Neural progenitor cell (in vitro differentiated cells): Measurements from ENCODE around the gene SHOC1. TPM values are rescaled to one million over a fixed set of nuclear protein-coding genes. Genes with fewer than 3 reads are reported as not detected.

Experiments
- DNase-seq: peaks from one replicate; pipeline ENCODE4 v3.0.0-alpha.2; 2016; ENCODE audit warnings: low spot score
- H2AFZ ChIP-seq: fragments of 200-600 bp; sonication (generic); replicated peaks from 2 replicates; pipeline ENCODE4 v1.6.1; 2016; ENCODE audit warnings: antibody characterized with exemption
- H3F3A ChIP-seq: fragments of 200-600 bp; sonication (generic); 2 replicates; pipeline ENCODE4 v1.6.1; 2016; ENCODE audit warnings: antibody characterized with exemption, low read depth
- H3K27ac ChIP-seq: fragments of 200-600 bp; sonication (generic); 2 replicates; pipeline ENCODE4 v1.5.1; 2016; ENCODE audit warnings: mild to moderate bottlenecking
- H3K27me3 ChIP-seq: fragments of 200-600 bp; sonication (generic); 2 replicates; pipeline ENCODE4 v1.6.1; 2016; ENCODE audit warnings: mild to moderate bottlenecking, moderate library complexity
- H3K36me3 ChIP-seq: fragments of 200-600 bp; sonication (generic); 2 replicates; pipeline ENCODE4 v1.5.1; 2016
- H3K4me1 ChIP-seq: fragments of 200-600 bp; sonication (generic); 2 replicates; pipeline ENCODE4 v1.6.1; 2016; ENCODE audit warnings: mixed run types
- H3K4me2 ChIP-seq: fragments of 200-600 bp; sonication (generic); 2 replicates; pipeline ENCODE4 v1.6.1; 2016
- H3K4me3 ChIP-seq: fragments of 200-600 bp; sonication (generic); 2 replicates; pipeline ENCODE4 v1.5.1; 2016
- H3K79me2 ChIP-seq: fragments of 200-600 bp; sonication (generic); 2 replicates; pipeline ENCODE4 v1.6.1; 2016; ENCODE audit warnings: low read depth
- H3K9ac ChIP-seq: fragments of 200-600 bp; sonication (generic); 2 replicates; pipeline ENCODE4 v1.6.1; 2016
- H3K9me3 ChIP-seq: fragments of 200-600 bp; sonication (generic); 2 replicates; pipeline ENCODE4 v1.5.1; 2016; ENCODE audit warnings: low read depth
- H4K20me1 ChIP-seq: fragments of 200-600 bp; sonication (generic); 2 replicates; pipeline ENCODE4 v1.6.1; 2016; ENCODE audit warnings: low read depth
- H3K27ac Mint-ChIP-seq: 3 replicates; pipeline ENCODE4 v1.8.0; 2021; ENCODE audit warnings: mixed read lengths
- H3K27me3 Mint-ChIP-seq: 2 replicates; pipeline ENCODE4 v1.8.0; 2022; ENCODE audit warnings: low read depth, mild to moderate bottlenecking, inconsistent platforms, moderate library complexity, mixed read lengths; ENCODE audit not compliant: insufficient read depth
- H3K36me3 Mint-ChIP-seq: 3 replicates; pipeline ENCODE4 v1.8.0; 2021; ENCODE audit warnings: mixed read lengths
- H3K4me1 Mint-ChIP-seq: 3 replicates; pipeline ENCODE4 v1.8.0; 2021; ENCODE audit warnings: mixed read lengths
- H3K4me3 Mint-ChIP-seq: 3 replicates; pipeline ENCODE4 v1.8.0; 2021; ENCODE audit warnings: mild to moderate bottlenecking, moderate library complexity, mixed read lengths
- H3K9me3 Mint-ChIP-seq: 3 replicates; pipeline ENCODE4 v1.8.0; 2020; ENCODE audit warnings: mixed read lengths
- EZH2 ChIP-seq: fragments of 200-600 bp; sonication (generic); IDR thresholded peaks from 2 replicates; pipeline ENCODE4 v1.6.1; 2017; ENCODE audit warnings: antibody characterized with exemption, mild to moderate bottlenecking, moderate library complexity
- EZH2phosphoT487 ChIP-seq: fragments of 200-600 bp; sonication (generic); IDR thresholded peaks from 2 replicates; pipeline ENCODE4 v1.6.1; 2017; ENCODE audit warnings: antibody characterized with exemption
- total RNA-seq: library from RNA; depleted of rRNA; stranded (reverse); fragments of >200 nt; gene quantifications from 2 replicates; pipeline ENCODE4 v1.2.3, GENCODE V29; 2015; ENCODE audit warnings: low replicate concordance
- TF ChIP-seq, protein P1 (sequence below): fragments of 200-600 bp; sonication (generic); IDR thresholded peaks from 2 replicates; pipeline ENCODE4 v1.5.1; 2017; ENCODE audit warnings: antibody characterized with exemption, mild to moderate bottlenecking

The SHOC1 gene
- total RNA-seq, 1 donor from 2014 or later: not detected

DNA sequence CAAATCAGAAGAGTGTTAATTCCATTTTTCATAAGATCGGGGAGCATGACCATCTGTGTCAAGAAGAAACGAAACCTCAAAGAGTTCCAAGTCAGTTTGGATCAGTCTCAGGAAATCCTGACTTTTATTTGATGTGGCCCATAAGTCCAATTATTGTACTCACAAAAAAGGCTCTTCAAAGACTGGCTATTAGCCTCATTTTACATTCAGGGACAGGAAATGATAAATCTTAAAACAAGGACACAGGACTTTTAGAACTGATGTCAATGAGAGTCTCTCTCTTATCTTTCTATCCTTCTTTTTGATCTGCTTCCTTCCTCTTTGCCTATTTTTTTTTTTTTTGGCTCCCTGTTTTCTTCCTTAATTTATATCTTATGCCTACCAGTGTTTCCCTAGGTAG, 43.7 kb upstream of the SHOC1 start:
- Histone ChIP-seq H3K4me1 (no peaks in the 10 kb centered on the region), H3K27ac (no peak overlapping the region), H3K36me3 (no peaks in the 10 kb centered on the region), H3K79me2 (no peaks in the 10 kb centered on the region), H3F3A (no peaks in the 10 kb centered on the region), H3K27me3 (no peaks in the 10 kb centered on the region), H4K20me1 (no peaks in the 10 kb centered on the region), H3K4me2 (no peak overlapping the region), H3K4me3 (no peak overlapping the region), H3K9ac (no peak overlapping the region), H2AFZ (no peak overlapping the region), H3K9me3 (no peaks in the 10 kb centered on the region)
- Mint-ChIP-seq H3K4me1 (no peaks in the 10 kb centered on the region), H3K36me3 (no peaks in the 10 kb centered on the region), H3K4me3 (no peak overlapping the region), H3K27me3 (no peaks in the 10 kb centered on the region), H3K27ac (no peak overlapping the region), H3K9me3 (no peaks in the 10 kb centered on the region)
- DNase-seq: no peak
- TF ChIP-seq EZH2 (no peak), EZH2phosphoT487 (no peak)
- TF ChIP-seq, protein P1, sequence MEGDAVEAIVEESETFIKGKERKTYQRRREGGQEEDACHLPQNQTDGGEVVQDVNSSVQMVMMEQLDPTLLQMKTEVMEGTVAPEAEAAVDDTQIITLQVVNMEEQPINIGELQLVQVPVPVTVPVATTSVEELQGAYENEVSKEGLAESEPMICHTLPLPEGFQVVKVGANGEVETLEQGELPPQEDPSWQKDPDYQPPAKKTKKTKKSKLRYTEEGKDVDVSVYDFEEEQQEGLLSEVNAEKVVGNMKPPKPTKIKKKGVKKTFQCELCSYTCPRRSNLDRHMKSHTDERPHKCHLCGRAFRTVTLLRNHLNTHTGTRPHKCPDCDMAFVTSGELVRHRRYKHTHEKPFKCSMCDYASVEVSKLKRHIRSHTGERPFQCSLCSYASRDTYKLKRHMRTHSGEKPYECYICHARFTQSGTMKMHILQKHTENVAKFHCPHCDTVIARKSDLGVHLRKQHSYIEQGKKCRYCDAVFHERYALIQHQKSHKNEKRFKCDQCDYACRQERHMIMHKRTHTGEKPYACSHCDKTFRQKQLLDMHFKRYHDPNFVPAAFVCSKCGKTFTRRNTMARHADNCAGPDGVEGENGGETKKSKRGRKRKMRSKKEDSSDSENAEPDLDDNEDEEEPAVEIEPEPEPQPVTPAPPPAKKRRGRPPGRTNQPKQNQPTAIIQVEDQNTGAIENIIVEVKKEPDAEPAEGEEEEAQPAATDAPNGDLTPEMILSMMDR: no peak

DNA sequence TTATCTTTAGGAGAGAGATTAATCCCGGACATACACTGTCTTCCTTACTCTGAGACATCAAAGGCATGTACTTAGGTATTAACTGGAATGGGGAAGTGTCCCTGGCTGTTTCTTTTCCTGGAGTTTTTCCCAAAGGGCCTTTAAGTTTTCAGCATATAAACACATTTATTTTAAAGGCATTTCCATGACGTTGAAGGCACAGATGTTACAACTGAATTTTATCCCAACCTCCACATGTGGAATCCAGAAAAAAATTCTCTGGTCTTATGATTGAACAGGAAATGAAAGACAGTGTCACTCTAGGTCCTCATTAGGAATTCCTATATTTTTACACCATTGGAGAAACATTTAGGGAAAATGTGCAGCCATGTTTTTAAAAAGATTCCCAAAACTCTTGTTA, 41.6 kb upstream of the SHOC1 start:
- no peak overlapping the region for H2AFZ ChIP-seq
- Mint-ChIP-seq H3K27me3 (no peaks in the 10 kb centered on the region), H3K4me1 (no peaks in the 10 kb centered on the region), H3K9me3 (no peaks in the 10 kb centered on the region), H3K4me3 (no peak overlapping the region), H3K27ac (no peak overlapping the region), H3K36me3 (no peaks in the 10 kb centered on the region)
- H3K36me3 ChIP-seq: no peaks in the 10 kb centered on the region
- no peak overlapping the region for H3K4me3 ChIP-seq
- no peaks in the 10 kb centered on the region for H3K27me3 ChIP-seq
- no peak overlapping the region for H3K4me2 ChIP-seq
- no peak for DNase-seq
- TF ChIP-seq EZH2 (no peak), EZH2phosphoT487 (no peak)
- TF ChIP-seq, protein P1: no peak
- no peaks in the 10 kb centered on the region for H3K4me1 ChIP-seq
- no peaks in the 10 kb centered on the region for H3K9me3 ChIP-seq
- H3K27ac ChIP-seq: no peak overlapping the region
- no peaks in the 10 kb centered on the region for H3K79me2 ChIP-seq
- no peaks in the 10 kb centered on the region for H3F3A ChIP-seq
- no peaks in the 10 kb centered on the region for H4K20me1 ChIP-seq
- no peak overlapping the region for H3K9ac ChIP-seq

DNA sequence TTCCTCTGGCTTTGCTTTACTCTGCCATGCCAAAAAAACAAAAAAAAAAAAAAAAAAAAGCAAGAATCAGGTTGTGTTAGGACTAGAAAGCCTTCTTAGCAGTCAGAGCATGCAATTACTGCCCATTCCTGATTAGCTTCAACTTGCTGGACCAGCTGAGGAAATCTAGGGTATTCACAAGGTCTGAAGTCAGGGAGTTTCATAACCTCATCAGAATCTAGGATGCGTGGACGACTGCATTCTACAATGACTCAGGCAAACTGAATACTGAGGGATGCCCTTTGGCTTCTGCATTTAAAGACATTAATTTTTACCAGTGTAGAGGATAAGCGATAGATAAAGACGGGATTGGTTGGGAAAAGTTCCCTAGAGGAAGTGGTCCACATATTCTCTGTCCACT, 39.2 kb upstream of the SHOC1 start:
- no peaks in the 10 kb centered on the region for H4K20me1 ChIP-seq
- no peaks in the 10 kb centered on the region for H3K36me3 ChIP-seq
- Mint-ChIP-seq H3K4me3 (no peak overlapping the region), H3K36me3 (no peaks in the 10 kb centered on the region), H3K27me3 (no peaks in the 10 kb centered on the region), H3K27ac (no peak overlapping the region), H3K9me3 (no peaks in the 10 kb centered on the region), H3K4me1 (no peaks in the 10 kb centered on the region)
- no peak overlapping the region for H3K27ac ChIP-seq
- no peak overlapping the region for H3K4me3 ChIP-seq
- no peak overlapping the region for H3K4me2 ChIP-seq
- H3F3A ChIP-seq: no peaks in the 10 kb centered on the region
- H3K79me2 ChIP-seq: no peaks in the 10 kb centered on the region
- no peak for DNase-seq
- H2AFZ ChIP-seq: no peak overlapping the region
- TF ChIP-seq EZH2phosphoT487 (no peak), EZH2 (no peak)
- TF ChIP-seq, protein P1: no peak
- no peak overlapping the region for H3K9ac ChIP-seq
- H3K4me1 ChIP-seq: no peaks in the 10 kb centered on the region
- H3K27me3 ChIP-seq: no peaks in the 10 kb centered on the region
- H3K9me3 ChIP-seq: no peaks in the 10 kb centered on the region

DNA sequence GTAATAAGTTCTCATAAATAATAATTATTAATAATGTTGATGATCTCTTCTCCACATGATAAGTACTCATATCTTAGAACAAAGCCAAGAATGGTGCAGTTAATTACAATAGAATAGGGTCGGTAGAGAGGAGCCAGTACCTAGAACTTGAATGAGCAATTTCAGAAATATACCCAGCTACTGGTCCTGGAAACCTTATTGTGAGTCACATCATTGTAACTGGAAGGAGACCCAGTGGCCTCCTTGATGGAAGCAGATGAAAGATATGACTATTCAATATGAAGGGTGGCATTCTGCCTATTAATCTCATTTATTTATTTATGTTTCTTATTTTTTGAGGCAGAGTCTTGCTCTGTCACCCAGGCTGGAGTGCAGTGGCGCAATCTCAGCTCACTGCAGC, 37.7 kb upstream of the SHOC1 start:
- no peaks in the 10 kb centered on the region for H3K36me3 Mint-ChIP-seq
- H3K27ac ChIP-seq: no peak overlapping the region
- H3K27me3 Mint-ChIP-seq: no peaks in the 10 kb centered on the region
- no peaks in the 10 kb centered on the region for H3K79me2 ChIP-seq
- no peaks in the 10 kb centered on the region for H3K27me3 ChIP-seq
- H3K4me1 ChIP-seq: no peaks in the 10 kb centered on the region
- H3K4me3 Mint-ChIP-seq: no peak overlapping the region
- H3K4me1 Mint-ChIP-seq: no peaks in the 10 kb centered on the region
- TF ChIP-seq, protein P1: no peak
- TF ChIP-seq EZH2phosphoT487: no peak
- TF ChIP-seq EZH2: no peak
- no peak overlapping the region for H3K27ac Mint-ChIP-seq
- no peak overlapping the region for H3K4me2 ChIP-seq
- no peaks in the 10 kb centered on the region for H3K36me3 ChIP-seq
- no peak overlapping the region for H2AFZ ChIP-seq
- no peak overlapping the region for H3K4me3 ChIP-seq
- H3K9ac ChIP-seq: no peak overlapping the region
- no peaks in the 10 kb centered on the region for H3K9me3 Mint-ChIP-seq
- H4K20me1 ChIP-seq: no peaks in the 10 kb centered on the region
- no peaks in the 10 kb centered on the region for H3K9me3 ChIP-seq
- no peak for DNase-seq
- H3F3A ChIP-seq: no peaks in the 10 kb centered on the region
